GM23248 (cell line): ENCODE measurements around the gene ALDH1L2.

ENCODE experiments used
- EZH2 ChIP-seq: fragments of 200-600 bp; sonication (generic); IDR thresholded peaks from 2 replicates; pipeline ENCODE4 v1.6.1; 2018; ENCODE audit warnings: antibody characterized with exemption, mild to moderate bottlenecking; ENCODE audit not compliant: insufficient read depth, poor library complexity, severe bottlenecking
- EZH2phosphoT487 ChIP-seq: fragments of 200-600 bp; sonication (generic); IDR thresholded peaks from 2 replicates; pipeline ENCODE4 v1.6.1; 2018; ENCODE audit warnings: antibody characterized with exemption, moderate library complexity, mild to moderate bottlenecking, low read depth; ENCODE audit not compliant: insufficient read depth

GRCh38 chr12:105064564-105065178 lies 19.6 kb downstream of the ALDH1L2 start:
- TF ChIP-seq EZH2 (no peak), EZH2phosphoT487 (no peak)
